ENCODE results near the gene C20orf204. TPM values are rescaled to one million over a fixed set of nuclear protein-coding genes. Genes with fewer than 3 reads are reported as not detected.

C20orf204 gene
- total and polyA plus RNA-seq, 5 donors from 2014 or later = 0.89 to 6.0 (median 1.2) TPM; not detected in 1

DNA sequence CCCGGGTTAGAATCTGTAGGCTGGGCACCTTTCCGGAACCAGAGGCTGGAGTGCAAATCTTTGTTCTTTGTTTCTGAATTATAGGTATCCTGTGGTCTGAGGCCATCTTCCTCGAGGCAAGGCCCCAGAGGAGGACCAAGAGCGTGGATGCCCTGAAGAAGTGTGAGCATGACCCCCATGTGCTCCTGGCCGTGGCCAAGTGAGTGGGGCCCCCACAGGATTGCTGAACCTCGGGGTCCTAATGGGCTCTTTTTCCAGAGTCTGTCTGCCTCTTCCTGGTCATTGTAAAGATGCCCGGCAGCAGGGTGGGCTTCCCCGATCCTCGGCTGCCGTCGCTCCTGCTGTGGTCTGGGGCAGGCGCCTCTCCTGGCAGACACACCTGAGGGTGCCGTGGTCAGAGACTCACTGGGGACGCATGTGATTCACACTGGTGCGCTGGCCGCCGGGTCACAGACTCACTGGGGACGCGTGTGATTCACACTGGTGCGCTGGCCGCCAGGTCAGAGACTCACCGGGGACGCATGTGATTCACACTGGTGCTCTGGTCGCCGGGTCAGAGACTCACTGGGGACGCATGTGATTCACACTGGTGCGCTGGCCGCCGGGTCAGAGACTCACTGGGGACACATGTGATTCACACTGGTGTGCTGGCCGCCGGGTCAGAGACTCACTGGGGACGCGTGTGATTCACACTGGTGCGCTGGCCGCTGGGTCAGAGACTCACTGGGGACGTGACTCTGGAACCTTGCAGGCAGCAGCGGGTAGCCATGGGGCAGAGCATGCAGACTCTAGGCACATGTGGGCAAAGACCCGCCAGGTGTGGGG is 6.5 kb upstream of the C20orf204 start:
- ATAC-seq (ENCODE audit: low read depth in 2 of 2) (no peak), DNase-seq (no peak)
- no peaks in the 10 kb centered on the region for H3K27me3 Mint-ChIP-seq
- peaks cover 6% of the 10 kb centered on the region for H3K4me1 ChIP-seq (ENCODE audit: control insufficient read depth, insufficient read depth, low read length, poor library complexity, severe bottlenecking)
- no peak overlapping the region for H3K27ac Mint-ChIP-seq
- H3K4me3 Mint-ChIP-seq = no peak overlapping the region
- peaks cover 0 to 10% (median 0%) of the 10 kb centered on the region in 4 donors for H3K4me1 Mint-ChIP-seq
- no peaks in the 10 kb centered on the region for H3K9me3 ChIP-seq (ENCODE audit: control insufficient read depth in 2 of 2, low read length in 2 of 2)
- H3K4me3 ChIP-seq (ENCODE audit: low read depth, low read length) = no peak overlapping the region
- H3K36me3 ChIP-seq (ENCODE audit: control insufficient read depth, insufficient read depth, low read length) = peaks cover 78% of the 10 kb centered on the region
- H3K9me3 Mint-ChIP-seq = no peaks in the 10 kb centered on the region
- H3K27me3 ChIP-seq (ENCODE audit: control insufficient read depth, insufficient read depth, low read length) = no peaks in the 10 kb centered on the region
- H3K27ac ChIP-seq (ENCODE audit: insufficient read depth, low read length, poor library complexity, severe bottlenecking) = no peak overlapping the region
- H3K36me3 Mint-ChIP-seq = peaks cover 19% of the 10 kb centered on the region

DNA sequence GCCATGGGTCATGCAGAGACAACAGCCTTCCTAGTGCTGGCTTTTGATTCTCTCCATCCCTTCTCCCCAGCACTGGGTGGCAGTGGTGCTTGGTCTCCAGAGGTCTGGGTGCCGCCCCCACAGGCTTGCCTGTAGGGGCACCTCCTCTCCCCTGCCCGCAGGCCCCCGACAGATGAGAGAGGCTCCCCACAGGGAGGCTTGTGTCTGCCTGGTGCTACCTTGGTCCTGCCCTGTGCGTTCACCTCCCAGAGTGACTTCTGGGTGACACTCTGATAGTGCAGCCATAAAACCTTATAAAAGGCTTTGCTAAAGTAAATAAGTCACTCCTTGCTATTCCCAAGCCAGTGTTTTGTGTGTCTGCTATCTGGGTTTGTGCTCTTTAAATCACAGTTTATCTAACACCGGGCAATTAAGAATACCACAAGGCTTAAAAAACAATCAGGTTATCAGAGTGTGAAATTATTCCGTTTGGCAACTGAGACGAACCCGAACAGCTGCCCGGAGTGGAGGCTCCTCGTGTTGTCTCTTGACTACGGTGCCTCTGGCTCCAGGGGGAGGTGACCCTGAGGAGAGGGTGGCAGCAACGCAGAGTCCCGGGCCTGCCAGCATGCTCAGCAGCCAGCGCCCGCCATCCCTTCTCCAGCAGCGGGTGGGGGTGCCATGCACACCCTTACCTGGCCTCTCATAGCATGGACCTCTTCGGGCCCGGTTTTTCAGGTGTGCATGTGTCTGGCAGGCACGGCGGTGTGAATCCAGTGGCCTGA is 5.4 kb upstream of the C20orf204 start:
- DNase-seq (no peak), ATAC-seq (ENCODE audit: low read depth in 2 of 2) (no peak)
- no peaks in the 10 kb centered on the region for H3K9me3 Mint-ChIP-seq
- no peaks in the 10 kb centered on the region for H3K27me3 ChIP-seq (ENCODE audit: control insufficient read depth, insufficient read depth, low read length)
- no peaks in the 10 kb centered on the region for H3K9me3 ChIP-seq (ENCODE audit: control insufficient read depth in 2 of 2, low read length in 2 of 2)
- no peak overlapping the region for H3K27ac ChIP-seq (ENCODE audit: insufficient read depth, low read length, poor library complexity, severe bottlenecking)
- no peaks in the 10 kb centered on the region for H3K27me3 Mint-ChIP-seq
- H3K36me3 Mint-ChIP-seq = peaks cover 19% of the 10 kb centered on the region
- peaks cover 68% of the 10 kb centered on the region for H3K36me3 ChIP-seq (ENCODE audit: control insufficient read depth, insufficient read depth, low read length)
- H3K4me1 Mint-ChIP-seq = peaks cover 0 to 20% (median 5%) of the 10 kb centered on the region in 4 donors
- H3K4me1 ChIP-seq (ENCODE audit: control insufficient read depth, insufficient read depth, low read length, poor library complexity, severe bottlenecking) = peaks cover 16% of the 10 kb centered on the region
- H3K4me3 Mint-ChIP-seq = no peak overlapping the region
- no peak overlapping the region for H3K4me3 ChIP-seq (ENCODE audit: low read depth, low read length)
- no peak overlapping the region for H3K27ac Mint-ChIP-seq

DNA sequence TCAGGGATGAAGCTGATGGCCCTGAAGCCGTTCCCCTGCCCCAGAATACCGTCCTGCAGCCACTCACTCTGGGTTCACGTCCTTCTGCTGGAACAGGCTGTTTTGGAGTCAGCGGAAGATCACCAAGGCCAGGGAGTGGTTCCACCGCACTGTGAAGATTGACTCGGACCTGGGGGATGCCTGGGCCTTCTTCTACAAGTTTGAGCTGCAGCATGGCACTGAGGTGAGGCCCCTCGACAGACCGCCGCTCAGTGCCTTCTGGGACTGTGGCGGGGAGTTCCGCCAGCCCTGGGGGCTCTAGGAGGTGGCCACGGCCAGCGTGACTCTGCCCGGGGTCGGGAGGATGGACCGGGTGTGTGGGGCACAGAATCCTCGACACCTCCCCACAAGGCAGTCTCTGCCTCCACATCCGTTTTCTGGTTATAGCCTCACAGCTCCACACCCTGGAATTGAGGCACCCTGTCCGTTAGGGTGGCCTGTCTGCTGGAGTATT is 4.1 kb upstream of the C20orf204 start:
- H3K36me3 Mint-ChIP-seq = peaks cover 17% of the 10 kb centered on the region
- H3K36me3 ChIP-seq (ENCODE audit: control insufficient read depth, insufficient read depth, low read length) = peaks cover 57% of the 10 kb centered on the region
- no peaks in the 10 kb centered on the region for H3K27me3 Mint-ChIP-seq

DNA sequence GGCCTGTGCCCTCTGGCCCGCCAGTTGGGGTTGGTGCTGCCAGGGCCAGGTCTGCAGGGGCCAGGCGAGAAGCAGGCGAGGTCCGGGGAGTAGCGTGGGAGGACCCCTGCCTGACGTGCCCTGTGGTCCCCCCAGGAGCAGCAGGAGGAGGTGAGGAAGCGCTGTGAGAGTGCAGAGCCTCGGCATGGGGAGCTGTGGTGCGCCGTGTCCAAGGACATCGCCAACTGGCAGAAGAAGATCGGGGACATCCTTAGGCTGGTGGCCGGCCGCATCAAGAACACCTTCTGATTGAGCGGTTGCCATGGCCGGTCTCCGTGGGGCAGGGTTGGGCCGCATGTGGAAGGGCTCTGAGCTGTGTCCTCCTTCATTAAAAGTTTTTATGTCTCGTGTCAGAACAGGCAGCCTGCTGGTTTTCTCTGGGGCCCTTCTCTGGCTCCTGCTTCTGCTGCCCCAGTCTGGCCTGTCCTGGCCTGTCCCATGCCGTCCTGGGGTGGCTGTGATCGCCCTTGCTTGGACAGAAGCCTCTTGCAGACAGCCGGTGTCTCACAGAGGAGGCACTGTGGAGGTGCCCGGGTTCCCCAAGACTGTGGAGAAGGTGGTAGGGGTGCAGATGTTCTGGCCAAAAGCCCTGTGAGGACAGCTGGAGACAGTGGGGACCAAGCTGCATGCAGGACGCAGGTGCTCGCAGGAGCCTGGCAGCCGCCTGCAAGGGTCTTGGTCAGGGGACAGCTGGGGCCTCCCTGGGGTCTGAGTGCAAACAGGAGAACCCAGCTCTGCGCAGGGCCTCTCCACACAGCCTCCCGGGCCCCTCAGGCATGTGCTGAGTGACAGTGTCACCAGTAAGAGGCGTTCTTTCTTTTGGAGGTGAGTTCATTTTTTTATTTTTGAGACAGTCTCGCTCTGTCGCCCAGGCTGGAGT is 3.0 kb upstream of the C20orf204 start:
- ATAC-seq (ENCODE audit: low read depth in 2 of 2) (no peak), DNase-seq (no peak)
- no peak overlapping the region for H3K27ac ChIP-seq (ENCODE audit: insufficient read depth, low read length, poor library complexity, severe bottlenecking)
- no peaks in the 10 kb centered on the region for H3K27me3 ChIP-seq (ENCODE audit: control insufficient read depth, insufficient read depth, low read length)
- H3K36me3 ChIP-seq (ENCODE audit: control insufficient read depth, insufficient read depth, low read length) = peaks cover 46% of the 10 kb centered on the region
- H3K36me3 Mint-ChIP-seq = peaks cover 11% of the 10 kb centered on the region
- H3K9me3 Mint-ChIP-seq = no peaks in the 10 kb centered on the region
- H3K27ac Mint-ChIP-seq = peak overlapping the region in 1 of 3 donors; percentile 91
- no peak overlapping the region for H3K4me3 Mint-ChIP-seq
- H3K4me1 Mint-ChIP-seq = peaks cover 0 to 28% (median 12%) of the 10 kb centered on the region in 4 donors
- H3K9me3 ChIP-seq (ENCODE audit: control insufficient read depth in 2 of 2, low read length in 2 of 2) = no peaks in the 10 kb centered on the region
- peaks cover 39% of the 10 kb centered on the region for H3K4me1 ChIP-seq (ENCODE audit: control insufficient read depth, insufficient read depth, low read length, poor library complexity, severe bottlenecking)
- H3K27me3 Mint-ChIP-seq = peaks cover 4% of the 10 kb centered on the region
- H3K4me3 ChIP-seq (ENCODE audit: low read depth, low read length) = no peak overlapping the region

More for the DNA sequence above, 4.1 kb upstream of the C20orf204 start:
- peak overlapping the region in 1 of 3 donors; percentile 52 for H3K27ac Mint-ChIP-seq
- Histone ChIP-seq H3K4me3 (ENCODE audit: low read depth, low read length) (no peak overlapping the region), H3K4me1 (ENCODE audit: control insufficient read depth, insufficient read depth, low read length, poor library complexity, severe bottlenecking) (peaks cover 29% of the 10 kb centered on the region), H3K27ac (ENCODE audit: insufficient read depth, low read length, poor library complexity, severe bottlenecking) (no peak overlapping the region), H3K9me3 (ENCODE audit: control insufficient read depth in 2 of 2, low read length in 2 of 2) (no peaks in the 10 kb centered on the region), H3K27me3 (ENCODE audit: control insufficient read depth, insufficient read depth, low read length) (no peaks in the 10 kb centered on the region)
- DNase-seq (no peak), ATAC-seq (ENCODE audit: low read depth in 2 of 2) (no peak)
- H3K4me3 Mint-ChIP-seq = no peak overlapping the region
- no peaks in the 10 kb centered on the region for H3K9me3 Mint-ChIP-seq
- H3K4me1 Mint-ChIP-seq = peaks cover 0 to 22% (median 7%) of the 10 kb centered on the region in 4 donors

DNA sequence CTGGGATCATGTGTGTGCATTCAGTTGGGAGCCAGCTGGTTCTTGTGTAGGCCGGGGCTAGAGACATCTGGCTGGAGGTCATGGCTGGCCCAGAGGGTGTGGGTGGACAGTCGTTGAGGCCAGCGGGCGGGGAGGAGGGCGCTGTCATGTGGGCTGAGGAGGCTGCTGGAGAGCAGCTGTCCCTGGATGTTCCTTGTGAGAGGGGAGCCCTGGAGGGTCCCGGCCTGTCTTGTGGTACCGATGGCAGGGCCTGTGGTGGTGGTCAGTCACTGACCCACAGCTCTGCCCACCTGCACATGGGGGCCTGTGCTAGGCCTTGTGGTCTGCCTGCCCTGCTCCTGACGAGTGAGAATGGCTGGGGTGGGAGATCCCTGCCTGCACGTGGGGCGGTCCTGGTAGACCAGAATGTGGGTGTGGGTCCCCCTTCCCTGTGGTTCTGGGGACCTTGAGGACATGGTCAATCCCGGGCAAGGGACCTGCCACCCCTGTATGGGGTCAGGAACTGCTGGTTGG is 1.9 kb upstream of the C20orf204 start:
- Mint-ChIP-seq H3K27ac (peak overlapping the region in 2 of 3 donors; percentile 76 to 91), H3K4me1 (peaks cover 0 to 28% (median 12%) of the 10 kb centered on the region in 4 donors), H3K9me3 (no peaks in the 10 kb centered on the region), H3K36me3 (peaks cover 9% of the 10 kb centered on the region), H3K4me3 (no peak overlapping the region), H3K27me3 (peaks cover 4% of the 10 kb centered on the region)
- ATAC-seq (ENCODE audit: low read depth in 2 of 2) (no peak), DNase-seq (no peak)
- Histone ChIP-seq H3K27me3 (ENCODE audit: control insufficient read depth, insufficient read depth, low read length) (no peaks in the 10 kb centered on the region), H3K9me3 (ENCODE audit: control insufficient read depth in 2 of 2, low read length in 2 of 2) (no peaks in the 10 kb centered on the region), H3K36me3 (ENCODE audit: control insufficient read depth, insufficient read depth, low read length) (peaks cover 37% of the 10 kb centered on the region), H3K4me1 (ENCODE audit: control insufficient read depth, insufficient read depth, low read length, poor library complexity, severe bottlenecking) (peaks cover 50% of the 10 kb centered on the region), H3K27ac (ENCODE audit: insufficient read depth, low read length, poor library complexity, severe bottlenecking) (no peak overlapping the region), H3K4me3 (ENCODE audit: low read depth, low read length) (no peak overlapping the region)

DNA sequence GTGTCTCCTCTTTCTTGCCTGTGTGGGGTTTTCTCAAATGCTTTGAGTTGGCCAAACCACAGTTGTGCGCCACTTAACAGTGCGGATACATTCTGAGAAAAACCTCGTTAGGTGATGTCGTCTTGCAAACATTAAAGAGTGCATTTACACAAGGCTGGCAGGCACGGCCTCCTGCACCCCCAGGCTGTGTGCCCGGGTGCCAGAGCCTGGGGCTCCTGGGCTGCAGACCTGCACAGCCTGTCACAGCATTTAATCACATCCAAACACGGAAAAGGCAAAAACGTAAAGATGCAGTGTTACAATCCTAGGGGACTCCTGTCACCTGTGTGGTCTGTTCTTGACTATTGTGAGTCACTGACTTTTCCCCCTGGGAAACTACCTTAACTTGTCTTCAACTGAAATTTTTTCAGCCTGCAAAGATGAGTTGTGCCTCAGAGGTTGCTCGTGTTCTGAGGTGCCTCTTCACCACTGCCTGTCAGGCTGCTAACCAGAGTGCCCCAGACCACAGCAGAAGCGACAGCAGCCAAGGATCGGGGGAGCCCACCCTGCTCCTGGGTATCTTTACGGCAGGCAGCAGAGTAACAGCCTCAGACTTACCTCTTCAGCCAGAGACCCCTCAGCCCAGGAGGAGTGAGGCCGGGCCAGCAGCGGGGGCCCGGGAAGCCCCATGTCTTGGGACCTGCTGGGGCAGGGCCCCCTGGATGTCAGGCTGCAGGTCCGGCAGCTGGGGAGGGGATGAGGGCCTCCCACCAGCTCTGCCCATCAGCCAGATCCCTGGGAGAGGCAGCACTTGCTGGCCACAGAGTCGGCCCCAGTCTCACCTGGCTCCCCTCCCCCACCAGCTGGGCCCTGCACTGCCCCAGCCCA is 683 bp upstream of the C20orf204 start:
- Mint-ChIP-seq H3K27me3 (peaks cover 4% of the 10 kb centered on the region), H3K27ac (peak overlapping the region in 2 of 3 donors; percentile 86 to 99), H3K9me3 (no peaks in the 10 kb centered on the region), H3K4me1 (peaks cover 0 to 38% (median 16%) of the 10 kb centered on the region in 4 donors), H3K36me3 (peaks cover 8% of the 10 kb centered on the region), H3K4me3 (peak overlapping the region; percentile 48 to 74 (median 72))
- Histone ChIP-seq H3K27ac (ENCODE audit: insufficient read depth, low read length, poor library complexity, severe bottlenecking) (peak overlapping the region; percentile 54), H3K4me3 (ENCODE audit: low read depth, low read length) (peak overlapping the region; percentile 1), H3K36me3 (ENCODE audit: control insufficient read depth, insufficient read depth, low read length) (peaks cover 24% of the 10 kb centered on the region), H3K27me3 (ENCODE audit: control insufficient read depth, insufficient read depth, low read length) (no peaks in the 10 kb centered on the region), H3K9me3 (ENCODE audit: control insufficient read depth in 2 of 2, low read length in 2 of 2) (no peaks in the 10 kb centered on the region), H3K4me1 (ENCODE audit: control insufficient read depth, insufficient read depth, low read length, poor library complexity, severe bottlenecking) (peaks cover 61% of the 10 kb centered on the region)
- DNase-seq = peak in 1 of 3 donors; percentile 83
- ATAC-seq (ENCODE audit: low read depth in 2 of 2) = peak; percentile 15 to 52

Data from CD4-positive, CD25-positive, alpha-beta regulatory T cell (primary cell).